Omental fat pad (tissue), 4 donors: ENCODE measurements around the gene IFNL1. TPM values are rescaled to one million over a fixed set of nuclear protein-coding genes. Genes with fewer than 3 reads are reported as not detected.

ENCODE experiments used
- ATAC-seq: fragments of 150-250 bp; one replicate; pipeline ENCODE4 v1.9.1; 2016; ENCODE audit warnings: mild to moderate bottlenecking, moderate library complexity; ENCODE audit not compliant: low FRiP score
- DNase-seq: peaks from one replicate; pipeline ENCODE4 v3.0.0-alpha.2; 2019; ENCODE audit warnings: low spot score
- total RNA-seq, 4 donors: library from RNA; depleted of rRNA; stranded (reverse); fragments of >200 nt; gene quantifications; one replicate each; pipeline ENCODE4 v1.1.0, GENCODE V29; 2016
- TF ChIP-seq, protein P1 (sequence below), 3 donors: fragments of 450-650 bp; IDR thresholded peaks; one replicate each; pipeline ENCODE4 v1.5.1; 2016 to 2017; ENCODE audit warnings: antibody characterized with exemption in 3 of 3, mild to moderate bottlenecking in 3 of 3, moderate library complexity in 2 of 3

Gene IFNL1
- total RNA-seq, 4 donors from 2014 or later = not detected

DNA sequence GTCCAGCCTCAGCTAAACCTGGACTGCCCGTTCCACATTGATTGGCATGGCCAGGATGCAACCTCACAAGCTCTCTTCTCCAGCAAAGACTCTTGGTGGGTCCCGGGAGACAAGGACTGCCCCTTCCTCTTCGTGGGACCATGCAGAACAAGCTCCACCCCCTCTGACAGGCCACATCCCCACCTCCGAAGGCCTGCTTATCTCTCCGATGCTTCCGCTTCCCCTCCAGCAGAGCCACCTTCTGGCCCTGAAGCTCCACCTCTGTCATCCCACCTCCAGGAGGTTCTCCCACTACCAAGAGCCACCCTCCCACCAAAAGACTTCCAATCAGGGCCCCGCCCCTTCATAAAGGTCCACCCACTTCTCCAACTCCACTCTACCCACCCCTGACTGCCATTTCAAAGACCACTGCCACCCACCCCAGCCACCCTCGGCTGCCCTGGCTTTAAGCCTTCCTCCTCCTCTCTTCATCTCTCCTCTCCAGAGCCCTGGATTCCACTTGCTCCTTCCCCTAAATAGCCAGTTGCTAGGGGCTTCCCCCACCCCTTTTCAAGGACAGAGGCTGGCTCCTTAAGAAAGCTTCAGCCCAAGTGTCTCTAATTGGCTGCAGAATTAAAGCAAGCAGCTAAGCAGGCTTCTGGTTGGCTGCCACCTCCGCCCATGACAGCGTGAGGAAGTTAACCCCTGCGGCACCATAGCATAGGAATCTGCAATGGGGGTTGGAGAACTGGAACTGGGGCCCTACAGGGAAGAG, 14.5 kb downstream of the IFNL1 start:
- TF ChIP-seq, protein P1, sequence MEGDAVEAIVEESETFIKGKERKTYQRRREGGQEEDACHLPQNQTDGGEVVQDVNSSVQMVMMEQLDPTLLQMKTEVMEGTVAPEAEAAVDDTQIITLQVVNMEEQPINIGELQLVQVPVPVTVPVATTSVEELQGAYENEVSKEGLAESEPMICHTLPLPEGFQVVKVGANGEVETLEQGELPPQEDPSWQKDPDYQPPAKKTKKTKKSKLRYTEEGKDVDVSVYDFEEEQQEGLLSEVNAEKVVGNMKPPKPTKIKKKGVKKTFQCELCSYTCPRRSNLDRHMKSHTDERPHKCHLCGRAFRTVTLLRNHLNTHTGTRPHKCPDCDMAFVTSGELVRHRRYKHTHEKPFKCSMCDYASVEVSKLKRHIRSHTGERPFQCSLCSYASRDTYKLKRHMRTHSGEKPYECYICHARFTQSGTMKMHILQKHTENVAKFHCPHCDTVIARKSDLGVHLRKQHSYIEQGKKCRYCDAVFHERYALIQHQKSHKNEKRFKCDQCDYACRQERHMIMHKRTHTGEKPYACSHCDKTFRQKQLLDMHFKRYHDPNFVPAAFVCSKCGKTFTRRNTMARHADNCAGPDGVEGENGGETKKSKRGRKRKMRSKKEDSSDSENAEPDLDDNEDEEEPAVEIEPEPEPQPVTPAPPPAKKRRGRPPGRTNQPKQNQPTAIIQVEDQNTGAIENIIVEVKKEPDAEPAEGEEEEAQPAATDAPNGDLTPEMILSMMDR (IDR thresholded peaks at IDR 0.05) = no peak
- ATAC-seq = no peak
- DNase-seq = no peak

DNA sequence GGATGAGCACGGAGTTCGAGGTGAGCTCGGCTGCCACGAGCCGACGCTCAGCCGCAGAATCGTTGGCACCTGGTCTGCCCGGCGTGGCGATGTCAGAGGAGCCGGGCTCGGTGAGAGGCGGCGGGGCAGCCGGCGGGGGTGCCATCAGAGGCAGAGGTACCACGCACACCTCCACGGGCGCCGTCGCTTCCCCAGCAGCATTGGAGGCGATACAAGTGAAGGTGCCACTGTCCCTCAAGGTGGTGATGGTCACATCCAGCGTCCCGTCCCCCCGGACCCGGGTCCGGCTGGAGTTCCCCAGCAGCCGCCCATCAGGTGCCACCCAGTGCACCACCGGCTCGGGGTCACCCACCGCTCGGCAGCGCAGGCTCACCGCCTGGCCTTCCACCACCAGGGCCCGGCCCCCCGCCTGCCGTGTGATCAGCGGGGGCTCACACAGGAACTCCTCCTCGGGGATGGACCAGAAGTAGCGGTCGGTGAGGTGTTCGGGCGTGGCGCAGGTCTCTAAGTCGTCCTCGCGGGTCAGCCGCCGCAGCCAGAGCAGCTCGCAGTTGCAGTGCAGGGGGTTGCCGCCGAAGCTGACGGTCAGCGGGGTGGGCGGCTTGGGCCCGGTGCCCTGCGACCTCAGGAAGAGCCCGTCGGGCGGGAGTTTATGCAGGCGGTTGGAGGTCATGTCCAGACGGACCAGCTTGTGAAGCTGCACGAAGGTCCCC, 18.0 kb downstream of the IFNL1 start:
- TF ChIP-seq, protein P1 (IDR thresholded peaks at IDR 0.05) = no peak
- ATAC-seq = no peak
- no peak for DNase-seq

DNA sequence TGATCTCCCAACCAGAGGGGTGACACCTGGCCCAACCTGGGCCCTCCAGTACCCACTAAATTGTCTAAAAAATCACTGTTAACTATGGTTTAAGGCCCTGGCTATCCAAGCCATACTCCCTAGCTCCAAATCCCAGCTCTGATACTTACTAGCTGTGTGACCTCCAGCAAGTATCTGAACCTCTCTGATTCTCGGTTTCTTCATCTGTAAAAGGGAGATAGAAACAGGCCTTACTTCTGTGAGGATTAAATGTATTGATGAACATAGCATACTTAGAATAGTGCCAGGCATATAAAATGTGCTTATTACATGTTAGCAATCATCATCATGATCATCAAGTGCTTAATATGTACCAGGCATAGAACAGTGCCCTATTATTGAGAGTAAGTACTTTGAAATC, 19.7 kb downstream of the IFNL1 start:
- TF ChIP-seq, protein P1 (IDR thresholded peaks at IDR 0.05) = no peak

GRCh38 chr19:39316627-39317321, 20.6 kb downstream of the IFNL1 start:
- ATAC-seq (no peak), DNase-seq (no peak)
- TF ChIP-seq, protein P1 (IDR thresholded peaks at IDR 0.05) = no peak

More for the DNA sequence above, 19.7 kb downstream of the IFNL1 start:
- DNase-seq (no peak), ATAC-seq (no peak)

- no peak for ATAC-seq
- TF ChIP-seq, protein P1 (IDR thresholded peaks at IDR 0.05) = no peak
- DNase-seq = no peak
These were observed 21.3 kb downstream of the IFNL1 start for GRCh38 chr19:39317476-39317875.

DNA sequence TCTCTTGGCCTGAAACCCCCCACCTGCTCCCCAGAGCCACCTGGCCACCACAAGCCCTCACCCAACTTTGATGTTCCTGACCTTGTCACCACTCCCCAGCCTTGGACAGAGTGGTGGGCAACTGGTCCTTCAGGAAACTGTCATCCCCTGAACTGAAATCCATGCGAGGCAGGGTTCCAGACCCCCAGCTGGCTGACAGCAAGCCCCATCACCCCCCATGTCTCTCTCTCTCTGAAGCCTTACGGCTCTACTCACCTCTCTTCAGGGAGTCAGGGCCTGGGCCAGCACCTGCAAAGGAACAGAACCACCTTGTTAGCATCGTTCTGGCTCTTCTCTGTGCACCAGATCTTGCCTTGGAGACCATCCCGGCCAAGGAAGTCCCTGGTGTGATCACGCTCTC, 21.9 kb downstream of the IFNL1 start:
- TF ChIP-seq, protein P1 (IDR thresholded peaks at IDR 0.05) = no peak
- no peak for DNase-seq
- ATAC-seq = no peak
